Uterus (tissue), 2 donors: ENCODE data around the gene GCLC.

Source experiments
- POLR2A ChIP-seq, 2 donors: fragments of 450-650 bp; IDR thresholded peaks; one replicate each; pipeline ENCODE4 v1.6.1; 2016; ENCODE audit warnings: antibody characterized with exemption in 2 of 2, mild to moderate bottlenecking in 1 of 2, moderate library complexity in 1 of 2
- TF ChIP-seq, protein P1 (sequence below), 4 experiments: fragments of 200-600 bp in 2 of 4; fragments of 450-650 bp in 2 of 4; sonication (generic) in 2 of 4; IDR thresholded peaks; one replicate each; pipeline ENCODE4 v1.5.1; 2016 to 2019; ENCODE audit warnings: antibody characterized with exemption in 4 of 4, mild to moderate bottlenecking in 2 of 4, moderate library complexity in 1 of 4

DNA sequence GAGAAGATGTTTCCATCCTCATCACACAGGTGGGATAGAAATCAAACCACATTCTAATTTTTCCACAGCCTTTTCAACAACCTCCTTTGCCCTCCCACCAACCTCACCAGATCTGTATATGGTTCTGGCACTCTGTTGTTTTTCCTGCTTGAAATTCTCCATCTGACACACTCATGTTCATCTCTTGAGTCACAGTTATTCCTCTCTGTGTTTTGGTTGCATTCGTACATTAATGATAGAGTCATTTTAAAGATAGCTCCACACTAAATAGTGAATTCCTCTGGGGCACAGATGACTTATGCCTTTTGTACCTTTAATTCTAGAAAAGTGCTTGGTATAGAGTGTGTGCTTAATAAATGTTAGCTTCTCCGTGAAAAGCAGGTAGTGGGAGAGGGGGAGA lies 1.4 kb upstream of the GCLC start:
- TF ChIP-seq POLR2A (IDR thresholded peaks at IDR 0.05): no peak
- TF ChIP-seq, protein P1, sequence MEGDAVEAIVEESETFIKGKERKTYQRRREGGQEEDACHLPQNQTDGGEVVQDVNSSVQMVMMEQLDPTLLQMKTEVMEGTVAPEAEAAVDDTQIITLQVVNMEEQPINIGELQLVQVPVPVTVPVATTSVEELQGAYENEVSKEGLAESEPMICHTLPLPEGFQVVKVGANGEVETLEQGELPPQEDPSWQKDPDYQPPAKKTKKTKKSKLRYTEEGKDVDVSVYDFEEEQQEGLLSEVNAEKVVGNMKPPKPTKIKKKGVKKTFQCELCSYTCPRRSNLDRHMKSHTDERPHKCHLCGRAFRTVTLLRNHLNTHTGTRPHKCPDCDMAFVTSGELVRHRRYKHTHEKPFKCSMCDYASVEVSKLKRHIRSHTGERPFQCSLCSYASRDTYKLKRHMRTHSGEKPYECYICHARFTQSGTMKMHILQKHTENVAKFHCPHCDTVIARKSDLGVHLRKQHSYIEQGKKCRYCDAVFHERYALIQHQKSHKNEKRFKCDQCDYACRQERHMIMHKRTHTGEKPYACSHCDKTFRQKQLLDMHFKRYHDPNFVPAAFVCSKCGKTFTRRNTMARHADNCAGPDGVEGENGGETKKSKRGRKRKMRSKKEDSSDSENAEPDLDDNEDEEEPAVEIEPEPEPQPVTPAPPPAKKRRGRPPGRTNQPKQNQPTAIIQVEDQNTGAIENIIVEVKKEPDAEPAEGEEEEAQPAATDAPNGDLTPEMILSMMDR (IDR thresholded peaks at IDR 0.05): no peak
